Subcutaneous abdominal adipose tissue (tissue), 5 donors: ENCODE data around the gene TRA2B.
"Not testable (repeated sequence)": the region's sequence is repeated elsewhere in the genome, so short reads cannot be mapped to it uniquely, and the experiment has no call there.

Experiments used
- H3K27ac ChIP-seq: one replicate; pipeline ENCODE4 v1.7.0; 2013; ENCODE audit warnings: low read depth, mild to moderate bottlenecking, inconsistent platforms, low read length, moderate library complexity
- H3K27me3 ChIP-seq, 5 donors: one replicate each; pipeline ENCODE4 v1.7.0; 2013; ENCODE audit warnings: low read length in 5 of 5, inconsistent platforms in 1 of 5; ENCODE audit not compliant: control insufficient read depth in 5 of 5, insufficient read depth in 4 of 5
- H3K36me3 ChIP-seq, 5 donors: one replicate each; pipeline ENCODE4 v1.7.0; 2013; ENCODE audit warnings: low read length in 5 of 5; ENCODE audit not compliant: control insufficient read depth in 5 of 5, insufficient read depth in 5 of 5
- H3K4me1 ChIP-seq, 5 donors: one replicate each; pipeline ENCODE4 v1.7.0; 2013; ENCODE audit warnings: low read length in 5 of 5, mild to moderate bottlenecking in 3 of 5, moderate library complexity in 1 of 5; ENCODE audit not compliant: control insufficient read depth in 5 of 5, insufficient read depth in 5 of 5
- H3K4me3 ChIP-seq, 5 donors: one replicate each; pipeline ENCODE4 v1.7.0; 2013; ENCODE audit warnings: low read length in 5 of 5, low read depth in 1 of 5
- H3K9ac ChIP-seq, 5 donors: one replicate each; pipeline ENCODE4 v1.7.0; 2013; ENCODE audit warnings: low read length in 5 of 5, mild to moderate bottlenecking in 4 of 5, moderate library complexity in 3 of 5
- H3K9me3 ChIP-seq, 5 donors: one replicate each; pipeline ENCODE4 v1.7.0; 2013; ENCODE audit warnings: low read length in 5 of 5; ENCODE audit not compliant: control insufficient read depth in 5 of 5
- donor health status: healthy.
- donor health status: healthy.
- donor health status: healthy.
- donor health status: healthy.
- donor health status: healthy.

Gene TRA2B

GRCh38 chr3:185915642-185916041 is 22.2 kb downstream of the TRA2B start:
- no peaks in the 10 kb centered on the region for H3K9me3 ChIP-seq
- no peaks in the 10 kb centered on the region for H3K4me1 ChIP-seq
- H3K36me3 ChIP-seq, result peaks cover 62 to 80% (median 69%) of the 10 kb centered on the region in 5 donors

DNA sequence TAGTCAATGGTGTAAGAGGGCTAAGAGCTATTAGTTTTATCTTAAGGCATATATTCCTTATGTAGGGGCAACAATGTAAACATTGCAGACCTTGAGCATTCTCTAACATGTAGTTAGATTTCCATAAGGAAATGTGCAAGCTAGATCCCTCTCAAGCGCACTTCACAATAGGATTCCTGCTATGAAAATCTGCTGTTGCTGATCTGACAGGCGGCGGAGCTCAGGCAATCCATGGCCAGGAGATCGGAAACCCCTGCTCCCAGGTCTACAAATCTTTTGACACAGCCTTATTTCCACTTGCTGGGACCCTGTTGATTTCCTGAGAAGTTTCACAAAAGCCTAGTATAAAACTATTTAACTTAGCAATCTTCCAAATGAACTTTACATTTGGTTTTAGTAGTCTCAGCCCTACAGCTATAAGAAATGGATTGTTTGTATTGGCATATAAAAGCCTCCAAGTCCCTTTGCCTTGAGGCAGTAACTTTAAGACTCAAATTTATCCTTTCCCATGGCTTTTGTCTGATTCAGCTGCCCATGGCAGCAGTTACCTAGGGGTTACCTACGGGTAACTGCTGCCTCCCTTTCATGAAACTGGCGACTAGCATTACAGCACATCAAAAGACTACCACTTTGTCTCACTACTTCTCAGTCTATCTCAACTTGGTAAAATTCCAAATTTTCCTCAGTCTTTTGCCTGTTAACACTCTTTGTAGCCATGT is 22.7 kb downstream of the TRA2B start:
- Histone ChIP-seq H3K36me3 (peaks cover 61 to 74% (median 64%) of the 10 kb centered on the region in 5 donors), H3K4me1 (no peaks in the 10 kb centered on the region), H3K9ac (no peak overlapping the region), H3K4me3 (no peak overlapping the region), H3K27ac (no peak overlapping the region), H3K27me3 (no peaks in the 10 kb centered on the region), H3K9me3 (no peaks in the 10 kb centered on the region)

More at GRCh38 chr3:185915642-185916041, 22.2 kb downstream of the TRA2B start:
- H3K4me3 ChIP-seq, result no peak overlapping the region
- H3K27ac ChIP-seq, result no peak overlapping the region
- H3K9ac ChIP-seq, result no peak overlapping the region
- H3K27me3 ChIP-seq, result no peaks in the 10 kb centered on the region

DNA sequence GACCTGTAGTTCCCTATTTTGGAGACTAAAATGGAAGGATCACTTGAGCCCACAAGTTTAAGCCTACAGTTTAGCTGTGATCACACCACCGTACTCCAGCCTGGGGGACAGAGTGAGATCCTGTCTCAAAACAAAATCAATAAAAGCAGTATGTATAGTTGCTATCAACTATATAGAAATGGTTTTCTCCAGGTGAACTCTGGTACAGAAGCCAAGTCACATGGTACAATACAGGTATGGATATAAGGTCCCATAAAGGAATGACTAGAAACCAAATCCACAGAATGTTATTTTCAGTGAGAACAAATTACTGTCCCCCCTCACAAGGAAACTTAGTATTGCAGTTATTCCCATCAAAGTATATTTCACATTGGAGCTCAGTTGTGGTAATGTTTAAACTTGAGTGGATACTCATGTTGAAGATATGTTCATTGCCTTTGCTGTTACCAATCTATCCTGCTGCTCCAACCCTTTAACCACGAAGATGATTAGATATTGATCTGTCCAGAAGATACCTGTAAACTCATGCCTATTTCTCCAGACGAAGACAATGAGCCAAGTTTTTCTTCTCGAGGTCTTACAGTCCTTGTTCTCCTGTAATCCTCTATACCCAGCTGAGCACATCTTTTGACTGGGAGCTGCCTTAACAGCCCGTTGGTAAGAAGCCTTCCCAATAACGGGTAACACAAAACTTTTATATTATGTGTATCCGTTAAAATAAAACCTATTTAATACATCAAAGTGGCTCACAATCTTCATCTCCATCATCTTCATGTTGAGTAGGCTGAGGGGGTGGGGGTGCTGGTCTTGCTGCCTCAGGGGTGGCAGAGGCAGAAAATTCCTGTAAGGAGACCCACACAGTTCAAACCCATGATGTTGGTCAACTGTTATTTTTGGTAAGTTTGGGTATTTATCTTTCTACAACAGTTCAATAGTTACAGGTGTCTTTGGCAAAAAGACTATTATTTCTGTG is 24.6 kb downstream of the TRA2B start:
- no peaks in the 10 kb centered on the region for H3K27me3 ChIP-seq
- peaks cover 44 to 56% (median 46%) of the 10 kb centered on the region in 5 donors for H3K36me3 ChIP-seq
- H3K27ac ChIP-seq, result no peak overlapping the region

GRCh38 chr3:185912512-185912911 is 25.3 kb downstream of the TRA2B start:
- Histone ChIP-seq H3K4me1 (no peaks in the 10 kb centered on the region), H3K36me3 (peaks cover 37 to 49% (median 40%) of the 10 kb centered on the region in 5 donors), H3K9me3 (no peaks in the 10 kb centered on the region), H3K27me3 (no peaks in the 10 kb centered on the region), H3K4me3 (no peak overlapping the region), H3K9ac (no peak overlapping the region), H3K27ac (no peak overlapping the region)

More for the DNA sequence above, 24.6 kb downstream of the TRA2B start:
- Histone ChIP-seq H3K9me3 (no peaks in the 10 kb centered on the region), H3K9ac (no peak overlapping the region), H3K4me1 (no peaks in the 10 kb centered on the region), H3K4me3 (no peak overlapping the region)

DNA sequence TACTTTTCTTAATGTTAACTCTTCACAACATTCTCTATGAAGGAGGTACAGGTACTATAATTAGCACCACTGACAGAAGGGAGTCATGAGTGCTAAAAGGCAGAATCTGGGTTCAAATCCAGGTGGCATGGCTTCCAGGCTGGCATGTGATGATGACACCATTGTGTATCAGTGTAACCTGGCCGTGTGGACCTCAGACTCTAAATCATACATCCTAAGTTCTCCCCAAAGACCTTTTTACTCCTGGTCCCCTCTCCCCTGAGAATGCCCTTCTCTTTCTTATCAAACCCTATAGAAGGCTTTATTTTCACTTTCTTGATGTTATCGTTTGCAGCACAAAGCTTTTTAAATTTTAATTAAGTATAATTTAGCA is 26.8 kb downstream of the TRA2B start:
- not testable (repeated sequence) for H3K27me3 ChIP-seq, H3K27ac ChIP-seq, H3K9ac ChIP-seq, H3K4me1 ChIP-seq, H3K9me3 ChIP-seq, H3K4me3 ChIP-seq
- peaks cover 23 to 34% (median 25%) of the 10 kb centered on the region in 5 donors for H3K36me3 ChIP-seq

DNA sequence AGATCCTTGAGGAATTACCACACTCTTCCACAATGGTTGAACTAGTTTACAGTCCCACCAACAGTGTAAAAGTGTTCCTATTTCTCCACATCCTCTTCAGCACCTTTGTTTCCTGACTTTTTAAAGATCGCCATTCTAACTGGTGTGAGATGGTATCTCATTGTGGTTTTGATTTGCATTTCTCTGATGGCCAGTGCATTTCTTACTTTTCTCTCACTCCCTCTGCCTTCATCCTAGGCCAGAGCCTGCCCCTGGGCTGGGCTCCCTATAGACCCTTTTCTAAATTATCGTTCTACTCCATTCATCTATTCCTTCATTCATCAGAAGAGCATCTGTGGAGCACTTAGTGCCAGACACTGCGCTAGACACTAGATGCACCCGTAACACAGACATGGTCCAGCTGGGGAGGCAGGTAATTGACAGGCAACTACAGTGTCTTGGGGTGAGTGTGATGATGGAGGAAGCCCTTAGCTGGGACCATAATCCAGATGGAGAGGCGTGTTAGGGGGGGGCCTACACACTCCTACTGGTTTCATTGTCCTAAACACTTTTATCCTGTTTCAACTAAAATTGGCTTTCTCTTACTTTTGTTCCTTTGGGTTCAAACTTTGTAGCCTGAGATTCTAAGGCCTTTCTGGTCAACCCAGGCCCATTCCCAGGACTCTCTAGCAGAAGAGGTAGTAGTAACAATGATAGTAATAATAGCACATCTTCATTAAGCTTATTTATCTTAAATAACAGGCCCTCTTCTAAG is 27.3 kb downstream of the TRA2B start:
- peaks cover 17 to 28% (median 20%) of the 10 kb centered on the region in 5 donors for H3K36me3 ChIP-seq
- H3K9me3 ChIP-seq, H3K27ac ChIP-seq, H3K4me3 ChIP-seq, H3K27me3 ChIP-seq, H3K9ac ChIP-seq, H3K4me1 ChIP-seq: not testable (repeated sequence)

- H3K9me3 ChIP-seq, H3K27ac ChIP-seq, H3K4me1 ChIP-seq, H3K9ac ChIP-seq, H3K27me3 ChIP-seq, H3K4me3 ChIP-seq: not testable (repeated sequence)
- peaks cover 11 to 24% (median 15%) of the 10 kb centered on the region in 5 donors for H3K36me3 ChIP-seq
Observed at GRCh38 chr3:185909913-185910312, 27.9 kb downstream of the TRA2B start.

DNA sequence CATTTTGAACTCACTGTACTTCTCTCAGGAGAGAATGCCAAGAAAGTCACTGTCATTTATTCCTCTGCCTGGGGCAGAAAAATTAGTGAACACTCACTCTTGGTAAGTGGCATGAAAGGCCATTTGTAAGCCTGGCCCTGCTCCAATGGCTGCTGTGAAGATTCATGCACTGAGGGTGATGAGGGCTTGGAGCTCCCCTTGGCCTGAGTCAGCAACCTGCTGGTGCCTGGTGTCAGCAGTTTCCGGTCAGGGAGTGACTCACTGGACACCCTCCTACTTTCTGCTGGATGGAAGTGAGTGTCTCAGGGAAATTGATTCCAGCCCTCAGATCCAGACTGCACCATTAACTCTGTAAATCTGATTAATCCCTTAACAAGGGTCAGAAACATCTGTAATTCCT is 37.6 kb downstream of the TRA2B start:
- Histone ChIP-seq H3K9ac (no peak overlapping the region), H3K27me3 (no peaks in the 10 kb centered on the region), H3K4me1 (no peaks in the 10 kb centered on the region), H3K9me3 (peaks cover 0 to 2% (median 0%) of the 10 kb centered on the region in 5 donors), H3K4me3 (no peak overlapping the region), H3K27ac (no peak overlapping the region), H3K36me3 (no peaks in the 10 kb centered on the region)

GRCh38 chr3:185896636-185897035 is 41.2 kb downstream of the TRA2B start:
- Histone ChIP-seq H3K4me3 (no peak overlapping the region), H3K27me3 (no peaks in the 10 kb centered on the region), H3K4me1 (no peaks in the 10 kb centered on the region), H3K9ac (no peak overlapping the region), H3K27ac (no peak overlapping the region), H3K36me3 (no peaks in the 10 kb centered on the region), H3K9me3 (peaks cover 0 to 2% (median 0%) of the 10 kb centered on the region in 5 donors)
